PC-3 (cell line): ENCODE results near the gene SST. TPM values are rescaled to one million over a fixed set of nuclear protein-coding genes. Genes with fewer than 3 reads are reported as not detected.

Experiments
- ATAC-seq: fragments of 200-7000 bp; cut with Tn5 transposase; 2 replicates; pipeline ENCODE4 v1.9.1; 2020; ENCODE audit warnings: mild to moderate bottlenecking, moderate library complexity
- BruUV-seq: library from RNA; stranded (reverse); fragments of 400-500 nt; replicated peaks from 2 replicates; lab custom pipeline; 2021; lab: Mats Ljungman, UMichigan
- CTCF ChIA-PET: fragments of 300-600 bp; sonication (Branson Sonifier 250); formaldehyde crosslinking; loops from one replicate; lab custom pipeline; 2022; ENCODE audit warnings: antibody characterized with exemption; lab: Charles Lee
- POLR2A ChIA-PET: fragments of 300-600 bp; sonication (Branson Sonifier 250); formaldehyde crosslinking; loops from one replicate; lab custom pipeline; 2022; ENCODE audit warnings: antibody characterized with exemption; ENCODE audit not compliant: unreplicated experiment; lab: Charles Lee
- DNase-seq: peaks from one replicate; pipeline ENCODE4 v3.0.0-alpha.2; 2015
- H2AFZ ChIP-seq: fragments of 300-600 bp; sonication (generic); 2 replicates; pipeline ENCODE4 v1.6.0; 2016; ENCODE audit warnings: antibody characterized with exemption, low read length
- H3F3A ChIP-seq: fragments of 300-600 bp; sonication (generic); one replicate; pipeline ENCODE4 v1.6.0; 2017; ENCODE audit warnings: antibody characterized with exemption, low read length, control low read depth, mild to moderate bottlenecking; ENCODE audit not compliant: unreplicated experiment
- H3K27ac ChIP-seq: fragments of 300-600 bp; sonication (generic); 2 replicates; pipeline ENCODE4 v1.5.1; 2016; ENCODE audit warnings: mild to moderate bottlenecking, low read length
- H3K27me3 ChIP-seq: fragments of 300-600 bp; sonication (generic); 2 replicates; pipeline ENCODE4 v1.6.1; 2016; ENCODE audit warnings: low read length, mixed read lengths
- H3K36me3 ChIP-seq: fragments of 300-600 bp; sonication (generic); 2 replicates; pipeline ENCODE4 v1.6.1; 2016; ENCODE audit warnings: low read depth, mixed run types, low read length, mixed read lengths
- H3K4me1 ChIP-seq: fragments of 300-600 bp; sonication (generic); 2 replicates; pipeline ENCODE4 v1.5.1; 2016; ENCODE audit warnings: low read length; ENCODE audit not compliant: insufficient read depth
- H3K4me2 ChIP-seq: fragments of 300-600 bp; sonication (generic); 2 replicates; pipeline ENCODE4 v1.6.0; 2016; ENCODE audit warnings: low read length
- H3K4me3 ChIP-seq: fragments of 300-600 bp; sonication (generic); 2 replicates; pipeline ENCODE4 v1.5.1; 2016; ENCODE audit warnings: mild to moderate bottlenecking, low read length, mixed read lengths
- H3K79me2 ChIP-seq: fragments of 300-600 bp; sonication (generic); 2 replicates; pipeline ENCODE4 v1.6.1; 2017; ENCODE audit warnings: low read length, mixed read lengths
- H3K9ac ChIP-seq: fragments of 300-600 bp; sonication (generic); 2 replicates; pipeline ENCODE4 v1.6.0; 2016; ENCODE audit warnings: mild to moderate bottlenecking, low read length
- H3K9me2 ChIP-seq: fragments of 300-600 bp; sonication (generic); replicated peaks from 2 replicates; pipeline ENCODE4 v1.6.1; 2016; ENCODE audit warnings: mixed run types, low read length, mixed read lengths
- H3K9me3 ChIP-seq: fragments of 300-600 bp; sonication (generic); 2 replicates; pipeline ENCODE4 v1.6.1; 2016; ENCODE audit warnings: low read length, mixed read lengths
- H4K20me1 ChIP-seq: fragments of 300-600 bp; sonication (generic); 2 replicates; pipeline ENCODE4 v1.6.1; 2016; ENCODE audit warnings: low read length, mixed read lengths
- CTCF ChIP-seq: fragments of 300-600 bp; sonication (generic); conservative IDR thresholded peaks from 2 replicates; pipeline ENCODE4 v1.5.1; 2017; ENCODE audit warnings: antibody characterized with exemption, low read depth, mild to moderate bottlenecking, low read length
- EZH2 ChIP-seq: fragments of 300-600 bp; sonication (generic); IDR thresholded peaks from one replicate; pipeline ENCODE4 v1.6.1; 2017; ENCODE audit warnings: antibody characterized with exemption, mild to moderate bottlenecking, low read length; ENCODE audit not compliant: unreplicated experiment
- EZH2phosphoT487 ChIP-seq: fragments of 300-600 bp; sonication (generic); IDR thresholded peaks from 2 replicates; pipeline ENCODE4 v1.6.1; 2018; ENCODE audit warnings: mild to moderate bottlenecking, antibody characterized with exemption, low read length, borderline replicate concordance
- intact Hi-C: fragments of 100-400 bp; cut with micrococcal nuclease; formaldehyde crosslinking; loops from 2 replicates; pipeline ENCODE4 v1.9.0; 2023
- total RNA-seq: library from RNA; depleted of rRNA; stranded (reverse); fragments of >200 nt; gene quantifications from 2 replicates; pipeline ENCODE4 v1.2.3, GENCODE V29; 2014

SST gene
- total RNA-seq, 1 experiment from 2014 or later, result not detected

GRCh38 chr3:187709155-187709554 lies 39.0 kb upstream of the SST start:
- TF ChIP-seq CTCF (peak; percentile 47), EZH2phosphoT487 (no peak)
- H3K36me3 ChIP-seq, result no peaks in the 10 kb centered on the region
- no peak overlapping the region for H3K4me3 ChIP-seq
- H3K9ac ChIP-seq, result no peak overlapping the region
- intact Hi-C loops, result no loop called here
- ChIA-PET POLR2A (no interaction called here), CTCF (no interaction called here)
- no peaks in the 10 kb centered on the region for H3F3A ChIP-seq
- H3K9me2 ChIP-seq, result no peaks in the 10 kb centered on the region
- H3K9me3 ChIP-seq, result no peaks in the 10 kb centered on the region
- peaks cover 6% of the 10 kb centered on the region; the same call in 1 of the 2 replicates for H3K4me1 ChIP-seq
- H3K27me3 ChIP-seq, result no peaks in the 10 kb centered on the region
- DNase-seq (peak; percentile 25), ATAC-seq (peak; percentile 42; the same call in 1 of the 2 replicates)
- no peaks in the 10 kb centered on the region for H4K20me1 ChIP-seq
- no peak overlapping the region for H3K27ac ChIP-seq
- H2AFZ ChIP-seq, result no peak overlapping the region
- BruUV-seq, result no TSS peak
- no peaks in the 10 kb centered on the region for H3K79me2 ChIP-seq
- no peak overlapping the region for H3K4me2 ChIP-seq

GRCh38 chr3:187708696-187709095 lies 38.5 kb upstream of the SST start:
- Histone ChIP-seq H2AFZ (no peak overlapping the region), H3K9ac (no peak overlapping the region), H3K27me3 (no peaks in the 10 kb centered on the region), H3F3A (no peaks in the 10 kb centered on the region), H3K36me3 (no peaks in the 10 kb centered on the region), H3K79me2 (no peaks in the 10 kb centered on the region), H3K4me1 (peaks cover 2% of the 10 kb centered on the region; the same call in 1 of the 2 replicates), H3K9me2 (no peaks in the 10 kb centered on the region), H3K4me3 (no peak overlapping the region), H3K9me3 (no peaks in the 10 kb centered on the region), H4K20me1 (no peaks in the 10 kb centered on the region), H3K4me2 (no peak overlapping the region), H3K27ac (no peak overlapping the region)
- BruUV-seq, result no TSS peak
- intact Hi-C loops, result no loop called here
- DNase-seq (no peak), ATAC-seq (no peak)
- TF ChIP-seq EZH2, result no peak
- TF ChIP-seq EZH2phosphoT487, result no peak
- no peak for TF ChIP-seq CTCF
- CTCF ChIA-PET, result interaction anchor here (0.7 kb wide), 1 partner anchor 503 kb away, joined by 4 read pairs; no protein-coding TSS in a partner anchor
- POLR2A ChIA-PET, result no interaction called here

- TF ChIP-seq EZH2, result no peak
- TF ChIP-seq EZH2phosphoT487, result no peak
- no peak for TF ChIP-seq CTCF
- intact Hi-C loops, result no loop called here
- POLR2A ChIA-PET, result no interaction called here
- no peak overlapping the region for H3K4me3 ChIP-seq
- H3K27me3 ChIP-seq, result no peaks in the 10 kb centered on the region
- H3K9me2 ChIP-seq, result no peaks in the 10 kb centered on the region
- no TSS peak for BruUV-seq
- H3K4me2 ChIP-seq, result no peak overlapping the region
- H3K79me2 ChIP-seq, result no peaks in the 10 kb centered on the region
- DNase-seq, result no peak
- H2AFZ ChIP-seq, result no peak overlapping the region
- CTCF ChIA-PET, result no interaction called here
- no peaks in the 10 kb centered on the region for H3K36me3 ChIP-seq
- no peaks in the 10 kb centered on the region for H3K9me3 ChIP-seq
- ATAC-seq, result no peak
- no peak overlapping the region for H3K9ac ChIP-seq
- no peaks in the 10 kb centered on the region for H4K20me1 ChIP-seq
- H3K4me1 ChIP-seq, result no peaks in the 10 kb centered on the region
- no peaks in the 10 kb centered on the region for H3F3A ChIP-seq
- H3K27ac ChIP-seq, result no peak overlapping the region
These were observed 36.8 kb upstream of the SST start for GRCh38 chr3:187706971-187707370.
